NCI-H2081 treated with DMSO at 0.1 percent for 48 hours (cell line): Measurements from ENCODE around the gene DPCD.
"Not testable (repeated sequence)": the region's sequence is repeated elsewhere in the genome, so short reads cannot be mapped to it uniquely, and the experiment has no call there.

Experiments
- DNase-seq: peaks from one replicate; lab custom pipeline; 2025; lab: John Stamatoyannopoulos, UW

The DPCD gene

DNA sequence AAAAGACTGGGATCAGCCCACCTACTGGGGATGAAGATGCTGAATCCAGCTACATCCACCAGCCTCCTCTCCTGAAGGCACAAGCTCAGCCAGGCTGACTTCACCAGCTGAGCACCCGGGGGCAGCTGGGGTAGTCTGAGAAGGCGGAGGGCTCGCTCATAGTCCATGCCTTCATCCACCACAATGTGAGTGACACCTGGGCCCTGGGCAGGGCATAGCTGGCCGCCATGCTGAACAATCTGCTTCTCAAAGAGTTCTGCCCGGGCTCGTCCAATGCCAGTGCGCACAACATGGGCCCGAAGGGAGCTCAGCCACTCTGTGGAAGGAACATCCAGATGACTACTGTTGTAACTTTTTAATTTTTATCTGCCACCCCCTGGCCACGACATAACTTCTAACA lies 2.3 kb upstream of the DPCD start:
- no peak for DNase-seq

DNA sequence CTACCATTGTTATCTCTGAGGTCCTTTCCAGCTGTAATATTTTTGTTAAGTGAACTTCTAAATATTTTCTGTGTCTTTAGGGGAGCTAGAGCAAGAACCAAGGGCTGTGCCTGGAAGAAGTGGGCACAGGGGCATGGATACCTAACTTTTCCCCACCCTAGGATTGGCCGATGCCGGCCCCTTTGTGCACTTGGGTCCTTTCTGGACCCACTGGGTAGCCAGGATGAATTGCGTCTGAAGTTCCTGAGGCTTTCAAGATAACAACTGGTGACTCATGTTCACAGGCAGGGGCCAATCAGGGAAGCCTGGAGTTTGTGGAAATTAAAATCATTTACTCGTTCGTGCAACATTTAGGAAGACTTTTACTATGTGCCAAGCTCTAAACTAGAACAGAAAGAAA lies 758 bp downstream of the DPCD start:
- no peak for DNase-seq

DNA sequence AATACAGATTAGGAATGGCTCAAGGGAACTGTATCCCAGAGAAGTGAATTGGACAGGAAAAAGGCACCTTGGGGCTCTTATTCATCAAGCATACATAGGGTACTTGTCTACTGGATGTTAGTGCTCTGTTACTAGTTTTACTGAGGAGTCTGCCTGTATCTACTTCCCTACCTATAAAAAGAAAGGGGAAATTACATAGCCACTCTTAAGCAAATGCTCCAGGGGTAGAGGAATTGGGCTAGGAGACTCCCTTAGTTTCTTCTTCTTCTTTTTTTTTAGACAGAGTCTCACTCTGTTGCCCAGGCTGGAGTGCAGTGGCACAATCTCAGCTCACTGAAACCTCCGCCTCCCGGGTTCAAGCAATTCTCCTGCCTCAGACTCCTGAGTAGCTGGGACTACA lies 5.2 kb downstream of the DPCD start:
- not testable (repeated sequence) for DNase-seq

DNA sequence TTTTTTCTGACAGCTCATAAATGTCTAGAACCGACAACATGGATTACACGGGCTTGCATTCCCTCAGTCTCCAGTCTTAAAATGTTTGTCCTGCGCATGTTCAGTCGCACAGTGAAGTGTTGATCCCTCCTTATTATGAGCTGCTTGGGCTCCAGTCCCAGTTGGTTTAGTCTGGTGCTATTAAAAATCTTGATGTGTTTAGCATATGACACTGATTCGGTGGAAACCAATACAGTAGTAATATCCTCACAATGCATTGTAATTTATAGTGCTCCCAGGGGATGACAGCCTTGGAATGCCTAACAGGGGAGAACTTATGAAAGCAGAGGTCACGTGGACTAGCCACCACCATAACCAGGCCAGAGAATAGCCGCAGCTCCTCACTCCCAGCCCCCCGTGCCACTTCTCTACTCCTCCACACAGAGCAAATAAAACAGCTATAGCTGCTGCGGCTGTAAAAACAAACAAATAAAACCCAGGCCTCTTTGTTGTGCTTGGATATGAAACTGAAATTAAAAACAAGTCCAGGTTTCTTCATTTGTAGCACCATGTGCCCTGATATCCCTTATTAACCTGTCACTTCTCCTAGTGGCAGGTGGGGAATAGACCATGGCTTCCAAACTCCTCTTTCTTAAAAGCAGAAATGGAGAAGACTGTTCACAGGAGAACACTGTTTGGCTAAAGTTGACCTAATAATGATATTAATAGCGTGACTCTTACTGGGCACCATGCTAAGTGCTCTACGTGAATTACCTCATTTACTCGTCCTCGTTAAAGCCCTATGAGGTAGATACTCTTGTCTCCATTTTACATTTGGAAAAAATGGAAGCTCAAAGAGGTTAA lies 7.7 kb downstream of the DPCD start:
- no peak for DNase-seq

DNA sequence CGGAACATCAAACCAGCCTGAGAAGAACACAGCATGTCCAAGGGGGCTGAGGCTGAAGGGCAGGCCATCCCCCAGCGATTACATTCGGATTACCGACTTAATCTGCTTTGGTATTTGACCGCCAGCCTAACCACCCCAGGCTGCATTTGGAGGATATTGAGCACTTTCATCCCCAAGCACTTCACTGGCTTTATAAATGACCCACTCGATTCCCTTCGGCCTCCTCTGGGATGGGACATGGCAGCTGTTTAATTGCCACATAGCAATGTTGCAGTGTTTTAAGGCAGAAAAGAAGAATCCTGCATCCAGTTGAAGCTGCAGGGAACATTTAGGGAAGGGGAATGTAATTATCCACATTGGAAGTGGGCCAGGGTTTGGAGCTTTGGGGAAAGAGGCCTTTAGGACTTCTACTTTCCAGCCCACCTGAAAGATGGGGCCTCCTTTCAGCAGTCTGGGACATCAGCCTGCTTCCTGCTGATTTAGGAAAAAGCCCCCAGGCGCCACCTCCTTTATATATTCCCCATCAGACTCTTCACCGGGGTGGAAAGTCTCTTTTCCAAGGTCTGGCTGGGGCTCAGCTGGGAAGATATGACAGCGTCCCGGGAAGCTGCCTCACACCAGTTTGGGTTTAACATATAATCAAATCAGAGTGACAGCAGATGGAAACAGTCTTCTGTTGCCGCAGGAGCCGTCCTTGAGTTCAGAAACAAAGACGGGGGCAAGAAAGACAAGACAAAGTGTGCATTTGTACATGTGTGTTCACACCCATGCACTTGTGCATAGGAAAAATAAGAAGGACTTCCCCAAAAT lies 9.2 kb downstream of the DPCD start:
- DNase-seq: no peak

DNA sequence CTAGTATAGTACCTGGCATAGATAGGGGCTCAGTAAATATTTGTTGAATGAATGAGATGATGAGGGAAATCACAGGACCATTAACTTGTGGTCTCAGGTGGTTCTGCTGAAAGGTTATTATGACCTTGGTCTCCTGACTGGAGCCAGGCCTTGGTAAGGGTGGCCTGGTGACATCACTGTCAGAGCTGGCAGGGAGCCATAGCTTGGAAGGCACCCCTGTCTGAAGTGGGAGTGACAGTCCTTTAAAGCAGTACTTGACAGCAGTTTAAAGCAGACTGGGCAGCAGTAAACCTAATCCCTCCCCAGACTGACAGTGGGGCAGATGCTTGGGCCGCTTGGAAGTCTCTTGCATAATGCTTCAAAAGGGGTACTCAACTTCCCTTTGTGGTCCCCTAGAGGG lies 13.4 kb downstream of the DPCD start:
- DNase-seq: no peak

DNA sequence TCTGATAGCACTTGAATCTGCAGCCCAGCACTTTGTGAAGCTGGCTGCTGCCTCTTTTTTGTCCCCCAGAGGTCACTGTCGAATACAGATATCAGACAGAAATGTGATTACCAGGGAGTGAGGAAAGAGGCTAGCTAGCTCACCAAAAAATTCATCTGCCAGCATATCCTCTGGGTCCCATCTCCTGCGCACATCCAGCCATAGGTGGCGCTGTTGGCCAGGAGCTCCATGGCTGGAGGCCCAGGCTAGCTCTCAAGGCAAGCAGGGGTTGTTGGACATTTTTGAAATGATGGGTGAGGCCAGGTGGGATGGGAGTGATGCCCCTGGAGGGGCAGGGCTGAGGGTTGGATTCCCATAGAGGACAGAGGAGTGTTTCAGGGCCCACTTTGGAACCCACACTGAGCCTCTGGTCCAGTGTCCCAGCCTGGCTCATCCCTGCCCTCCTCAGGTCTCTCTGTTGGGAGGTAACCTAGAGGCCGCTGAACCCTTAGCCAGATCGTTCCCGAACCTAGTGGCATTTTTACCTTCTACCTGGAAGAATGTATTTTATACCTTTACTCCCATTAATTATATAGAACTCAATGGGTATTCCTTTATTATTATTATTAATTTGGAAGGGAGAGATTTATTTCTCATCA lies 14.8 kb downstream of the DPCD start:
- DNase-seq: no peak

DNA sequence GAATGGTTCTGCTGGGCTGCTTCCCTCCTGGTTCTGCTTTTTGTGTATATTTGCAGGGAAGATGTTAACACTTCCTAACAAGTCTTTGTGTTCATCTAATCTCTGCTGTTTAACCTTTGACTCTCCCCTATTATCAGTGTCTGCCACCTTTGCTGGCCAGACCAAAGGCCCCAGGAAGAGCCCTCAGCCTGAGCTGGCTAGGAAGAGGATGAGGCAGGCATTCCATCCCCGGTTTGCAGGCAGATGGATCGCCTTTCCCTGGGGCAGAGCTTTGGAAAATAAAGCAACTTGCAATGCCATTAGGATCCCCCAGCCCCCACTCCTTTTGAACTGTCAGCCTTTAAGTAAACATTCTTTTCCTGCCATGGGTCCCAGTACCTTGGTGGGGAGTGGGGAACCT lies 19.0 kb downstream of the DPCD start:
- no peak for DNase-seq

DNA sequence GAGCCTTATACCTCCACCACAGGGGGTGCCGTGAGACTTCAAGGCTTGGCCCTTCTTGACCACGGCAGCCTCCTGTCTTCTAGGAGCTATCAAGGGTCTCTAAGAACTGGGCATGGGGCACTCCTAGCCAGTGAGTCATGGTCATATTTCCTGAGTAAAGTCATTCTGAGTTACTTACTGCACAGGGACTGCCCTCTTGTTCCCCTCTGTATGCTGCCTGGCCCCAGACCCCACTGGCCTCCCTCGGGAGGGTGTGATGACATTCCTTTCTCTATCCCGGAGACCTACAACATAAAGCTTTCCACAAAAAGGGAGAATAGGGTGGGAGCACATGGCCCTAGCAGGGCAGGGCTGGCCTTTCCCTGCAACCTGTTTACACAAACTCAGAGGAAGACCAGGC lies 21.4 kb downstream of the DPCD start:
- DNase-seq: no peak

DNA sequence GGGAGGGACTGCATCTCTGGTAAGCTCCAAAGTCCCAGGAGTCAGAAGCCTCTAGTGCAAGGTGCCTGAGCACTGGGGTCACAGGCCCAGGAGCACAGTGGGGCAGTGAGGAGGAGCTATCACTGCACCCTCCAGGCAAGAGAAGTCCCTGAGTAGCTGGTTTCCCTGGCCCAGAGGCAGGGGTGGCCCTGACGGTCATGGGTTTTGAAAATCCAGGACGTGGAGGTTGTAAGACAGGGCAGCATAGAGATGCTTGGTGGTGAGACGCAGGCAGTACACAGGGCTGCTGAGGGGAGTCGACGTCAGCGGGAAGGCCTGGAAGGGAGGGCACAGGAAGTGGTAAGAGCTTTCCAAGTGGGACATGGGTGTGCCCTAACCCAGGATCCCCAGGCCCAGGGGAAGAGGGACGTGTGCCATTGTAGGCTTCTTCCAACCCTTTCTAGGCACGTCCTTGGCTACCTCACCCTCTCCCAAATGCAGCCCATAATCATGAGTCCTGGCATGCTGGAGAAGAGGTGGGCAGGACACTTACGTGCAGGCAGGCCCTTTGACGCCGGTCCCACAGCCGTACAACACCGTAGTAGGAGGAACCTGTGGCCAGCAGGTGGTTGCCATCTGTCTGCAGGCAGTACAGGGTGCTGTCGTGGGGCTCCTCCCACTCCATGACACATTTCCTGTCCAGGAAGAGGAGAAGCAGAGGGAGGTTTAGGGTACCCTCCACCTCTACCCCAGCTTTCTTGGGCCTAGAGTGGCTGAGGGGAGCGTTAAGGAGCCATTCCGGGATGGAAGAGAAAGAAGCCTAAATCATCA lies 23.2 kb downstream of the DPCD start:
- no peak for DNase-seq

DNA sequence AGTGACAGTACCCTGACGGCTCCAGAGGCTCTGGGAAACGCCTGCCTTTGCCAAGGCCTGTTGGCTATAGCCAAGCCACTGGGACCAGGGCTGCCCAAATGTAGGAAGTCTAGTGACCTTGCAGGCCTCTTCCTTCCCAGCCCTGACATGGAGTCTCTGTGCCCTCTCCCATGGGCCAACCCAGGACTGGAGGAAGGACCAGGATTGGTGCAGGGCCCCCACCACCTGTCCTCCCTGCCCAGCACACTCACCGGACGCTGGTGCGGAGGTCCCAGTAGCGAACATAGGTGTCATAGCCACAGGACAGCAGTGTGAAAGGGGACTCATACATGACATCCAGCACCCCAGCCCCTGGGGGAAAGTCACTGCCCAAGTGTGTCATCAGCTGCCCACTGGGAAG lies 24.0 kb downstream of the DPCD start:
- no peak for DNase-seq

DNA sequence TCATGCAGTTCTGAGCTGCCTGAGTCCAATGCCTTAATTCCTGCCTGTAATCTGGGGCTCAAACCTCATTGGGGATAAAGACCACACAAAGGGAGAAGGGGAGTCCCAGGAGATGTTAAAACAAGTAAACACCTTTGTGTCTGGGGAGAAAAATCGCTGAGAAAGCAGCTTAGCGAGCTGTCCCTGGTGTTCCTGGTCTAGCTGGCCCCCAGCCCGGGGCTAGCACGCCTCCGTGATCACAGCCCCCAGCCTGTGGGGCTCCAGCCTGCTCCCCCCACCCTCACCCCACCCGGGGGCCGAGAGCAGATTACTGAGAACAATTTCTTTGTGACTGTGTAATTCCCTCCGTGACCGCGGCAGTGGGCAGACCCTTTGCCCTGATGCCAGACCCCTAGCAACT lies 24.8 kb downstream of the DPCD start:
- no peak for DNase-seq

DNA sequence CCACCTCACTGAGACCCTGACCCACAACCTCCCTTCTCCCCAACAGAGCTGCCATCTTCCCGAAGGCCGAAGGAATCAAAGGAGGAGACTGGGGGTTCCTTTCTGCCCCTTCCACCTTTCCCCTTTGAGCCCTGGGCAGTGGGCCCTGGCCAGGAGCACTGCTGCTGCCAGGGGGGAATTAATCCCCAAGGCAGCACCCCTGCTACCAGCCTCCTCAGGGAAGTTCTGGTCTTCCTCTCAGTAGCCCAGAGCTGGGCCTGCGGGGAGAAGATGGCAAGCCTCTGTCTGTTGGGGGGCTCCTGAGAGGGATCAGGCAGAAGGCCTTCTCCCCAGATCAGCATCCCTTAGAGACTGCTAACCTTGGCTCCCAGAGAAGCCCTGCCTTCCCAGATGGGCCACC lies 25.5 kb downstream of the DPCD start:
- DNase-seq: no peak

DNA sequence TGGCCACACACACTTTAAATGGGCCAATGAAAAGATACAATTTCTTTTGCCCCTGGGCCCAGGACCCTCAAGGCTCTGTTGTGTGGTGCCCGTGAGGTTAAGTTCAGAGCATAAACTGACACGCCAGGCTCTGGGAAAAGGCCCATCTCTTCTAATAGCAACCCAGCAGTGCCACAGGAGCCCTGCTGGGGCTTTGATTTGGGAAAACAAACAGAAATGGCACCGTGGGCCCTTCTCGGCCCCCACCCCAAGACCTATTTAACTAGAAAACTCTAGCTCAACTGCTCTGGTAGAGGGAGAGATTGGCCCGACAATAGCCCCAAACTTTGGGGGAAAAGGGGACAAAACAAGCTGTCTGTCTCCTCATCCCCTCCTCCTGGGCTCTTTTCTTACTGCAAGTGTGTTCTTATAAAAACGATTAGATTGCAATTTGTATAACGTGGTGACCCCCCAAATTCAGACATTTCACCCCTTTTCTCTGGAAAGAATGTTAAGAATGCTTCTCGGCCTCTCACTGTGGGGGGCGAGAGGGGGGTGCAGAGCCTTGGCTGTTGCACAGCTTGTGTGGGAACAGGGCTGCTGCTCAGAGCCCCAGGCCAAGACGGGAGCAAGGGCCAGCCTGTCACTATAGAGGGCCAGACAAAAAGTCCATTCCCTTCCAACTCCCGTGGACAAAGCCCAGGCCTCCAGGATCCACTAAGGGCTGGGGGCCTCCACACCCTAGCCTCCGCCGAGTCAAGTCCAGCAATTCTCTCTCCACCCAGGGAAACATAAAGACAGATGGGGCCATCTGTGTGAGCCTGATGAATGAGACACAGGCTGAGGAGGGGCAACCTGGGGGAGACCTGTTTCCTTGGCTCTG lies 26.8 kb downstream of the DPCD start:
- DNase-seq: no peak

DNA sequence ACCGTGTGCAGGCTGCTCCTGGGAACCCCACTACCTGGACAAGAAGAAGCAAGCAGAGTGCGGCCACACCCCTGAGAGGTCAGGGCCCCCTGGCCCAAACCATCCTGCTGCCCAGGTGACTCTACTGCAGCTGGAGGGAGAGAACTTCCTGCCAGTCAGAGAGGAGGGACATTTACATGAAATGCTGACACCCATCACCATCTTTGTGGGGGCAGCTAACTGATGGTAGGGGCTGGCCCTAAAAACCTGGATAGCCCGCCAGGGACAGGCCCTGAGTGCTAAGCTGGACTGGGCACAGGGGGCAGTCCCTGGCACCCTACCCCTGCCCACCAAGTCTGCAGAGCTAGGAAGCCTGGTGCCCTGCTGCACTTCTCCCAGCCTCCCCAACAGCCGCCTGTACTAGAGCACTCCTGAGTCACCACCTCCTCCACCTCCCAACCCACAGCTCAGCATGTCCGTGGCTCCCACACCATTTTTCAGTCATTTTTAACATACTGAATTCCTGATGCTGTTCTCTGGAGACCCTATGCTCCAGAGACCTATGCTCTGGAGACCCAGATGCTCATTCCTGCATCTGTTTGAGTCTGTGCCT lies 27.5 kb downstream of the DPCD start:
- no peak for DNase-seq

DNA sequence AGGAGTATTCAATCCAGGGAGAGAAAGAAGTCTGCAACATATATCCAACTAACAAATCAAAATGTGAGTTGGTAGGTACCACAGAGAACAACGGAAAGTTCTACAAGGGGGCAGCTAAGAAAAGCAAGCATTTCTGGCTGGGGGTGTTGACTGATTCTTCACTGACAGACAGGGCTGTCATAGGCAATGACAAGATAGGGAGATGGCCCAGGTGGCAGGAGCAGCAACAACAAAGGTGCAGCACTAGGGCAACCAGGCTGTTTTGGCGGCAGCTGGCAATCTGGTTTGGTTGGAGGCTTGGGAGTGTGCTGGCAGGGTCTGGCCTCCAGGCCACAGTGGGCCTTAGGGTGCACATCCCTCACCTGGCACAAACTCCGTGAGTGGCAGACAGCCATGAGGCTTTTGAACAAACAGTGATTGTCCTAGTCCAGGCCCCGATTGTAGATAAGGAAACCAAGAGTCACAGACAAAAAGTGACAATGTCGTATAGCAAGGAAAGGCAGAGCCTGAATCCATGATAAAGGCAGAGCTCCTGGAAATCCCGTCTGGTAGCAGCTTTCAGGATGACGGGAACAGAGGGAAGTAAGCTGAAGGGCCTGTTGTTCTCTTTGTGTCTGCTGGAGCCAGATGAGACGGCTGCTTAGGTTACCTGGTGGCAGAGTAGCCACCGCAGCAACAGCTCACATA lies 28.4 kb downstream of the DPCD start:
- no peak for DNase-seq

DNA sequence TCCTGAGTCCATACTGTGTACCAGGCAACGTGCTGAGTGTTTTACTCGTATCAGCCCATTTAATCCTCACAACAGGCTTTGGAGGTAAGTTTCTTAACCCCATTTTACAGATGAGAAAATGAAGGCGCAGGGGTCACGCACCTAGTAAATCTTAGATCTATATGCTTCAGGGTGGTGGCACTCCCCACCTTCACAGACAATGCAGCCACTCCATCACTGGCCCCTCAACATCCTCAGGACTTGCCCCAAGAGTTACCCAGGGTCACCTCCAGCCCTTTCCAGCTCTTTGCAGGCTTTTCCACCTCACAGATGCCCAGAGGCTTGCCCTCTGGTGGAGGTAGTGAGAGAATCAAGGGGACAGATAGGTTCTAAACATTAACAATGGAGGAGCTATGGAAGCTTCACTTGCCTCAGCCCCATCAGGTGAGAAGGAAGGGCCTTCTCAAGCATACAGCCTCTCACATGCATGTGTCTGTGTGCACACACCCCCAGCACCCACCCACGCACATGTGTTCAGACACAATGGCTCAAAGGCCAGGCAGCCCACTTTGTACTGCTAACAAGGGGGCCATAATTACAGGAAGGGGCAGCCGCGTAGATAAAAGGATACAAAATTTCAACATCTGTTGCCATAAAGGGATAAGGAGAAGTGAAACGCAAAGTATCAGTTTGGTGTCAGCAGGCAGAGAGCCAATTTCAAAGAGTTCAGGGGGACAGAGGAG lies 29.1 kb downstream of the DPCD start:
- no peak for DNase-seq

DNA sequence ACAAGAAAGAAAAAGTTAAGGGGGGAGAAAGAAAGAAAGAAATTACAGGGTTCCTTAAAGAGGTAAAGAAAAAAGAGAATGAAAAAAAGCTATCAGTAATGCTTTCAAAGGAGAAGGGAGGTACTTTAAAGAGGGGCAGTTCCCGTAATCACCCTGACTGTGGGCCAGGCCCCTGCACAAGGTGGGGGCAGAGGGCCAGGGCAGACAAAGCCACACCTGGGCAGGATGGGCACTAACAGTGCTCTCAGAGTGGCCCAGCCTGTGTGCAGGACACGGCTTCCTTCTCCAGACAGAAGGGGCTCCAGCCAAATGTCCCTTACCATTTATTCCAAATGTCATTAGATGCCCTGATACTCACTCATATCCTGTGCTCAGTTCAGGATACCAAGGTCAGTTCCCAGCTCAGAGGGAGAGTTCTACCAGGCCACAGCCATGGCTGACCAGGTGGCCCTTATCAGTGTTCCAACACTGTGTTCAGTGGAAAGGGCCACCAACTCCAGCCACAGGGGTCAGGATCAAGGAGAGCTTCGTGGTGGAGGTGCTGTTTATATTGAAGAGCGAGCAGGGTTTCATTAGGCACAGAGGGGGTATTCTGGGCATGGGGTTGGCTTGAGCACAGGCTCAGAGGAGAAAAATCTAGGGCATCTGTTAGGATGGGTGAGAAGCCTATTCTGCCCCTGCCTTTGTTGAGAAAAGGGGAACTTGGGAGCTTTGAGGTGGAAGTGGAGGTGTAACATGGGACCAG lies 29.9 kb downstream of the DPCD start:
- DNase-seq: no peak

DNA sequence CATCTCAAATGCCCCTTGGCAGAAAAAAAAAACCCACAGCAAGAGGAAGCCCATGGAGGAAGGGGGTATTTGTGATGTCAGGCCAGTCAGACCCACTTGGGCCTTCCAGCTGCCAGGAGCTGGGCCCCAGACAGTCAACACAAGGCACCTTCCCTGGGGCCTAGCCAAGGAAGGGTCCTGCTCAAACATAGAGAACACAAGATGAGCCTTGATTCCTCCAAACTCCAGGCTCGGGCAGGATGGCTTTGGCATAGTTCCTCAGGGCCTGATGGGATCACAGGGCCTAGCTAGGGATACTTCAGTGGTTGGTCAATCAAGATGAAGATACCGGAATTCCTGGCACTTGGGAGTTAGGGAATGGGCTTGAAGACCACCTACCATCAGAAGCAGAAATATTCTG lies 30.8 kb downstream of the DPCD start:
- no peak for DNase-seq
